ENCODE measurements around the gene ESR2. TPM values are rescaled to one million over a fixed set of nuclear protein-coding genes. Genes with fewer than 3 reads are reported as not detected.

Gene ESR2
- total RNA-seq, 2 experiments from 2014 or later: 0.31 to 0.43 TPM

GRCh38 chr14:64210216-64210615 is 84.0 kb downstream of the ESR2 start:
- peaks cover 4% of the 10 kb centered on the region for H3K36me3 Mint-ChIP-seq (ENCODE audit: low read depth)

GRCh38 chr14:64209444-64210131 is 84.6 kb downstream of the ESR2 start:
- Mint-ChIP-seq H3K36me3 (ENCODE audit: low read depth) (peaks cover 2% of the 10 kb centered on the region), H3K4me1 (ENCODE audit: low read depth) (no peaks in the 10 kb centered on the region), H3K27me3 (no peaks in the 10 kb centered on the region), H3K27ac (no peak overlapping the region), H3K4me3 (no peak overlapping the region), H3K9me3 (no peaks in the 10 kb centered on the region)
- intact Hi-C loops (cut with micrococcal nuclease): no loop called here
- no peak for TF ChIP-seq CTCF (IDR thresholded peaks at IDR 0.05)
- ATAC-seq (no peak), DNase-seq (no peak)
- POLR2A ChIA-PET: no interaction called here
- CTCF ChIA-PET: interaction anchor here (1.2 to 4.1 kb wide), 2 partner anchors 8 to 94 kb away, joined by 3 to 14 read pairs; no protein-coding TSS in a partner anchor

More at GRCh38 chr14:64210216-64210615, 84.0 kb downstream of the ESR2 start:
- CTCF ChIA-PET: interaction anchor here (1.2 kb wide), 1 partner anchor 94 kb away, joined by 3 read pairs; no protein-coding TSS in a partner anchor
- POLR2A ChIA-PET: no interaction called here
- Mint-ChIP-seq H3K4me1 (ENCODE audit: low read depth) (no peaks in the 10 kb centered on the region), H3K27ac (no peak overlapping the region), H3K27me3 (no peaks in the 10 kb centered on the region), H3K9me3 (no peaks in the 10 kb centered on the region), H3K4me3 (no peak overlapping the region)
- ATAC-seq: no peak
- no peak for TF ChIP-seq CTCF (IDR thresholded peaks at IDR 0.05)
- intact Hi-C loops (cut with micrococcal nuclease): no loop called here
- no peak for DNase-seq

- POLR2A ChIA-PET: no interaction called here
These were observed 85.2 kb downstream of the ESR2 start for GRCh38 chr14:64208981-64209380.

DNA sequence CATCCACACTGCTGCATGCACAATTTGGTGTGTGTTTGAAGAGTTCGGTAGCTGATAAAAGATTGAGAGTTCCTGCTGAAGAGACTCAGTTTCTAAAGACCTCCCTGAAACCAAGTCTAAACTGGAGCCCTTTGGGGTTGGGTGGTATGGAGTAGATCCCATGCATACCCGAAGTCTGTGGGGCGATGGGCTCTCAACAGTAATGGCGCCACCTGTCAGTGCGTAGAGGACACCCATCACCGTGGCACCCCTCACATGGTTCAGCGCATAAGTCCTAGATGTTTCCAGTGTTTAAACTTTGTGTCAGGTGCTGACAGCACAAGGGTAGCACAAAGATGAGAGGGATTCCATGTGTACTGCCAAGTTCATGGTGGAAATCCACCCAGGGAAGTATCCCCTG is 85.9 kb downstream of the ESR2 start:
- ChIA-PET CTCF (interaction anchor here (4.1 kb wide), 1 partner anchor 9 kb away, joined by 14 read pairs; no protein-coding TSS in a partner anchor), POLR2A (no interaction called here)
- Mint-ChIP-seq H3K4me1 (ENCODE audit: low read depth) (no peaks in the 10 kb centered on the region), H3K4me3 (no peak overlapping the region), H3K27ac (no peak overlapping the region), H3K9me3 (no peaks in the 10 kb centered on the region), H3K27me3 (no peaks in the 10 kb centered on the region), H3K36me3 (ENCODE audit: low read depth) (no peaks in the 10 kb centered on the region)
- no peak for DNase-seq
- no peak for ATAC-seq
- intact Hi-C loops (cut with micrococcal nuclease): no loop called here
- no peak for TF ChIP-seq CTCF (IDR thresholded peaks at IDR 0.05)

More at GRCh38 chr14:64208981-64209380, 85.2 kb downstream of the ESR2 start:
- no peak overlapping the region for H3K27ac Mint-ChIP-seq
- ATAC-seq (no peak), DNase-seq (no peak)
- intact Hi-C loops (cut with micrococcal nuclease): no loop called here
- no peak overlapping the region for H3K4me3 Mint-ChIP-seq
- H3K27me3 Mint-ChIP-seq: no peaks in the 10 kb centered on the region
- peaks cover 2% of the 10 kb centered on the region for H3K36me3 Mint-ChIP-seq (ENCODE audit: low read depth)
- CTCF ChIA-PET: interaction anchor here (1.2 to 4.1 kb wide), 2 partner anchors 9 to 95 kb away, joined by 3 to 14 read pairs; no protein-coding TSS in a partner anchor
- no peaks in the 10 kb centered on the region for H3K4me1 Mint-ChIP-seq (ENCODE audit: low read depth)
- no peaks in the 10 kb centered on the region for H3K9me3 Mint-ChIP-seq
- no peak for TF ChIP-seq CTCF (IDR thresholded peaks at IDR 0.05)

DNA sequence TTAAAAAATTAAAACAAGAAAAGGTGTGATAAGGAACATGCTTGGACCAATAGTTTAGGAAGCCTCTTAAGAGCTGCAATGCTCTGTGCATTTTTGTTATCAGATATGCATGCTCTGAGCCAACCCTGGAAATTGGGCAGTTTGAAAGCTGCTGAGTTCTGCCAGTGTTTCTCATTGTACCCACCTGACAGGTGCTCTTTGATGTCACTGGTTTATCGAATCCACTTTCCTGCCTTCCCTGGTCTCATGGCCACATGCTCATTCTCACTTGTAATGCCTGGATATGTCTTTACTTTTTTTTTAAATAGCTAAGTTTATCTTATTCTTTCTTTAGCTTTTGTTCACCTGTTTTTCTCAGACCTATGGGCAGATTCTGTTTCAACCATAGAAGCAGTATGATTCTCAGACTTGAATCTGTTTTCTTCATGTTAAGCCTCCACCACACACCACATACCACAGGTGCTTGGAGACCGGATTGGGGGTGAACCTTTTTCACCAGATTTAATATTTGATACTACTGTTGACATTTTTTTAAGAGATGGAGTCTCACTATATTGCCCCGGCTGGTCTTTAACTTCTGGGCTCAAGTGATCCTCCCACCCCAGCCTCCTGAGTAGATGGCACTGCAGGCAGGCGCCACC is 90.7 kb downstream of the ESR2 start:
- no peak overlapping the region for H3K27ac Mint-ChIP-seq
- ChIA-PET CTCF (interaction anchor here (1.0 to 1.5 kb wide), 3 partner anchors 90 to 100 kb away, joined by 3 to 6 read pairs (median 3); no protein-coding TSS in a partner anchor), POLR2A (interaction anchor here (1.1 to 1.4 kb wide), 2 partner anchors 12 to 14 kb away, joined by 3 read pairs; no protein-coding TSS in a partner anchor)
- no peaks in the 10 kb centered on the region for H3K4me1 Mint-ChIP-seq (ENCODE audit: low read depth)
- H3K9me3 Mint-ChIP-seq: no peaks in the 10 kb centered on the region
- intact Hi-C loops (cut with micrococcal nuclease): no loop called here
- no peaks in the 10 kb centered on the region for H3K27me3 Mint-ChIP-seq
- TF ChIP-seq CTCF (IDR thresholded peaks at IDR 0.05): no peak
- H3K36me3 Mint-ChIP-seq (ENCODE audit: low read depth): no peaks in the 10 kb centered on the region
- no peak for DNase-seq
- no peak overlapping the region for H3K4me3 Mint-ChIP-seq
- ATAC-seq: no peak
